Frontal cortex (tissue), 4 donors: Measurements from ENCODE around the gene APEX1. TPM values are rescaled to one million over a fixed set of nuclear protein-coding genes. Genes with fewer than 3 reads are reported as not detected.
A peak's percentile ranks its signal among the peaks of the same experiment; 100 is the strongest.
"Not testable (repeated sequence)": the region's sequence is repeated elsewhere in the genome, so short reads cannot be mapped to it uniquely, and the experiment has no call there.

Source experiments
- DNase-seq, 2 donors: peaks; one replicate each; pipeline ENCODE4 v3.0.0; 2012; ENCODE audit warnings: low spot score in 2 of 2
- FAIRE-seq: peaks from 2 replicates; lab custom pipeline; 2012; peaks lifted over from hg19 to GRCh38; lab: Jason Lieb, UNC
- small RNA-seq: library from RNA; depleted of rRNA; stranded (forward); fragments of <200 nt; gene quantifications from one replicate; pipeline ENCODE3, GENCODE V24; 2014
- total RNA-seq: library from RNA; depleted of rRNA; stranded (reverse); fragments of >200 nt; gene quantifications from one replicate; pipeline ENCODE4 v1.2.3, GENCODE V29; 2014
- donor health status: control.
- donor health status: control.
- donor health status: control.

APEX1 gene
- total RNA-seq, 1 donor from 2014 or later: 64.4 TPM

DNA sequence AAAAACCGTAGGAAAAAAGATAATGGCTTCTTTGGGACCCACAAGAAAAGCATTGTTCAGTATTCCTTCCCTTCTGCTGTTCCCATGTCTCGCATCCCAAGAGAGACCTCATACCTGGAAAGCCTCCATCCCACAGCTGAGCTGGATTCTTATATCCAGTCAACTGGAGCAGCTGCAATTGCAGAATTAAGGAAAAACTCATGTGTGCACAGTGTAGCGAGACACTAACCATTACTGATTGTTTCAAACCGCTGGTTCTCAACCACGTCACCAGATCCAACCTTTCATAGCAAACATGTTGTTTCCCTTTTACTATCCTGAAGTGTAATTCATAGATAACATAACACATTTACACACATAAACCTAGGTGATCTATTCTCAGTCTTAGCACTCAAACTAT lies 44.9 kb downstream of the APEX1 start:
- DNase-seq: no peak

DNA sequence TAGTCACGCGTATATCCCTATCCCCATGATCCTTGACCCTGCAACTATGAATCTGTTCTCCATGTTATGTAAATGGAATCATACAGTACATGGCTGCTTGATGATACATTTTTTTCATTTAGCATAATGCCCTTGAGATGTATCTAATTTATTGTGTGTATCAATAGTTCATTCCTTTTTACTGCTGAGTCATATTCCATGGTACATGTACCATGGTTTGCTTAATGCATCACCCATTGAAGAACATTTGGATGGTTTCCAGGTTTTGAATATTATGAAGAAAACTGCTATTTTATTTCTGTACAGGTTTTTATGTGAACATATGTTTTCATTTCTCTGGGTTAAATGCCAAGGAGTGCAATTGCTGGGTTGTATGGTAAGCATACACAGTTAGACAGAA lies 46.3 kb downstream of the APEX1 start:
- FAIRE-seq (no peak), DNase-seq (no peak)

More for the DNA sequence above, 44.9 kb downstream of the APEX1 start:
- no peak for FAIRE-seq

DNA sequence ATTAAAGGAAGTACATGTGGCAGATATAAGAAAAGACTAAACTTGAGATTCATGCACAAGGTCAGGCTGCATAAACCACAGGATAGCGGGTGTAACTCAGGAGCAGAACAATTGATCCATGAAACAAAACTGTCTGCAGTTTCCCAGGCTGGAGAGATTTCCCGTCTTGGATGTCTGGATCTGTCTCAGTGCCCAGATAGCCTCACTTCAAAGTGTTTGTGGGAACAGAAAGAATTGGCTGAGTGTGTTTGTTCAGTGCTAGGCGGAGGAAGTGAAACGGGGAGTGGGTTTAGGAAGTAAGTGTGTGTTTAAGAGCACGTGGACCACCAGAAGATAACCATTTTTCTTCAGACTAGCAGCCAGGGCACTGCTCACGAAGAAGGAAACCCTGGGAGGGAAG lies 48.9 kb downstream of the APEX1 start:
- FAIRE-seq (no peak), DNase-seq (peak in 1 of 2 donors; percentile 17)

DNA sequence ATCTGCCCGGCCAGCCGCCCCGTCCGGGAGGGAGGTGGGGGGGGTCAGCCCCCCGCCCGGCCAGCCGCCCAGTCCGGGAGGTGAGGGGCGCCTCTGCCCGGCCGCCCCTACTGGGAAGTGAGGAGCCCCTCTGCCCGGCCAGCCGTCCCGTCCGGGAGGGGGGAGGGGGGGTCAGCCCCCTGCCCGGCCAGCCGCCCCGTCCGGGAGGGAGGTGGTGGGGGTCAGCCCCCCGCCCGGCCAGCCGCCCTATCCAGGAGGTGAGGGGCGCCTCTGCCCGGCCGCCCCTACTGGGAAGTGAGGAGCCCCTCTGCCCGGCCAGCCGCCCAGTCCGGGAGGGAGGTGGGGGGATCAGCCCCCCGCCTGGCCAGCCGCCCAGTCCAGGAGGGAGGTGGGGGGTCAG lies 51.2 kb downstream of the APEX1 start:
- FAIRE-seq, DNase-seq: not testable (repeated sequence)

DNA sequence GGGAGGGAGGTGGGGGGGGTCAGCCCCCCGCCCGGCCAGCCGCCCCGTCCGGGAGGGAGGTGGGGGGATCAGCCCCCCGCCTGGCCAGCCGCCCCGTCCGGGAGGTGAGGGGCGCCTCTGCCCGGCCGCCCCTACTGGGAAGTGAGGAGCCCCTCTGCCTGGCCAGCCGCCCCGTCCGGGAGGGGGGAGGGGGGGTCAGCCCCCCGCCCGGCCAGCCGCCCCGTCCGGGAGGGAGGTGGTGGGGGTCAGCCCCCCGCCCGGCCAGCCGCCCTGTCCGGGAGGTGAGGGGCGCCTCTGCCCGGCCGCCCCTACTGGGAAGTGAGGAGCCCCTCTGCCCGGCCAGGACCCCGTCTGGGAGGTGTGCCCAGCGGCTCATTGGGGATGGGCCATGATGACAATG lies 51.7 kb downstream of the APEX1 start:
- not testable (repeated sequence) for FAIRE-seq, DNase-seq

Small RNA genes lying within 50 kb of the gene (small RNA-seq; reads per million reads assigned to genes)
- gene RNA5SP382: 0.15 reads per million

Other genes starting within 250 kb of the APEX1 start
- gene OR11H6, start 231.5 kb upstream of the APEX1 start, total RNA-seq: not detected
- not detected for gene OR11H7, start 226.2 kb upstream of the APEX1 start, total RNA-seq
- gene OR11H4, start 215.9 kb upstream of the APEX1 start, total RNA-seq: not detected
- gene TTC5, start 149.3 kb upstream of the APEX1 start, total RNA-seq: 30.6 TPM
- 86.0 TPM for gene CCNB1IP1, start 121.9 kb upstream of the APEX1 start, total RNA-seq
- gene PARP2, start 111.6 kb upstream of the APEX1 start, total RNA-seq: 20.8 TPM
- gene TEP1, start 41.7 kb upstream of the APEX1 start, total RNA-seq: 3.3 TPM
- under 0.01 TPM for gene KLHL33, start 19.1 kb upstream of the APEX1 start, total RNA-seq
- gene OSGEP, start 414 bp upstream of the APEX1 start, total RNA-seq: 36.3 TPM
- gene PIP4P1, start 6.2 kb downstream of the APEX1 start, total RNA-seq: 33.8 TPM
- 5.3 TPM for gene PNP, start 14.2 kb downstream of the APEX1 start, total RNA-seq
- 0.41 TPM for gene RNASE10, start 50.3 kb downstream of the APEX1 start, total RNA-seq
- not detected for gene RNASE9, start 105.8 kb downstream of the APEX1 start, total RNA-seq
- not detected for gene RNASE11, start 132.8 kb downstream of the APEX1 start, total RNA-seq
- gene RNASE12, start 136.2 kb downstream of the APEX1 start, total RNA-seq: not detected
- not detected for gene OR6S1, start 186.5 kb downstream of the APEX1 start, total RNA-seq
- 1.2 TPM for gene RNASE4, start 229.3 kb downstream of the APEX1 start, total RNA-seq
- gene ANG, start 233.5 kb downstream of the APEX1 start, total RNA-seq: 0.82 TPM